Stimulated activated CD8-positive, alpha-beta memory T cell treated with anti-CD3 and anti-CD28 coated beads, Interleukin-12 subunit alpha, Interleukin-12 subunit beta, amount 100 ng/mL, for 4 hours (primary cell): ENCODE data around the gene IQGAP2.
"Not testable (repeated sequence)": the region's sequence is repeated elsewhere in the genome, so short reads cannot be mapped to it uniquely, and the experiment has no call there.

Experiments used
- DNase-seq: peaks from one replicate; pipeline ENCODE4 v3.0.0-alpha.2; 2020; ENCODE audit warnings: low read depth

Gene IQGAP2

GRCh38 chr5:76500633-76501393, 97.7 kb downstream of the IQGAP2 start:
- no peak for DNase-seq

- no peak for DNase-seq
These were observed 100.8 kb downstream of the IQGAP2 start for GRCh38 chr5:76503929-76504328.

GRCh38 chr5:76504901-76505564, 101.9 kb downstream of the IQGAP2 start:
- DNase-seq = no peak

- DNase-seq = no peak
These were observed 110.4 kb downstream of the IQGAP2 start for GRCh38 chr5:76513476-76513875.

GRCh38 chr5:76514292-76514691, 111.2 kb downstream of the IQGAP2 start:
- no peak for DNase-seq

GRCh38 chr5:76514713-76515112, 111.6 kb downstream of the IQGAP2 start:
- DNase-seq = no peak

GRCh38 chr5:76517334-76517733, 114.2 kb downstream of the IQGAP2 start:
- DNase-seq = no peak

- not testable (repeated sequence) for DNase-seq
These were observed 115.2 kb downstream of the IQGAP2 start for GRCh38 chr5:76518246-76518645.

- no peak for DNase-seq
These were observed 118.2 kb downstream of the IQGAP2 start for GRCh38 chr5:76521240-76521758.

GRCh38 chr5:76522103-76522935, 119.2 kb downstream of the IQGAP2 start:
- DNase-seq = no peak

GRCh38 chr5:76524101-76524835, 121.2 kb downstream of the IQGAP2 start:
- no peak for DNase-seq

- DNase-seq = no peak
These were observed 121.8 kb downstream of the IQGAP2 start for GRCh38 chr5:76524868-76525267.

GRCh38 chr5:76525956-76526355, 122.9 kb downstream of the IQGAP2 start:
- DNase-seq = no peak

GRCh38 chr5:76526950-76527583, 124.0 kb downstream of the IQGAP2 start:
- no peak for DNase-seq

- DNase-seq = no peak
These were observed 124.6 kb downstream of the IQGAP2 start for GRCh38 chr5:76527685-76528161.

GRCh38 chr5:76528547-76529331, 125.7 kb downstream of the IQGAP2 start:
- DNase-seq = no peak

GRCh38 chr5:76529464-76530344, 126.6 kb downstream of the IQGAP2 start:
- DNase-seq = no peak

GRCh38 chr5:76532052-76532451, 129.0 kb downstream of the IQGAP2 start:
- no peak for DNase-seq

- no peak for DNase-seq
These were observed 129.9 kb downstream of the IQGAP2 start for GRCh38 chr5:76532973-76533372.
